ENCODE data around the gene C17orf114.
"Not testable (repeated sequence)": the region's sequence is repeated elsewhere in the genome, so short reads cannot be mapped to it uniquely, and the experiment has no call there.

C17orf114 gene

GRCh38 chr17:4837471-4838308, 35.6 kb upstream of the C17orf114 start:
- no peak for ATAC-seq (ENCODE audit: low FRiP score)
- TF ChIP-seq CTCF (IDR thresholded peaks at IDR 0.05): no peak
- no peak for DNase-seq (ENCODE audit: low spot score)

GRCh38 chr17:4836221-4836620, 34.1 kb upstream of the C17orf114 start:
- no peak for TF ChIP-seq CTCF (IDR thresholded peaks at IDR 0.05)

GRCh38 chr17:4834681-4835020, 32.5 kb upstream of the C17orf114 start:
- ATAC-seq (ENCODE audit: low FRiP score) (no peak), DNase-seq (ENCODE audit: low spot score) (no peak)
- no peak for TF ChIP-seq CTCF (IDR thresholded peaks at IDR 0.05)

More at GRCh38 chr17:4836221-4836620, 34.1 kb upstream of the C17orf114 start:
- ATAC-seq (ENCODE audit: low FRiP score) (no peak), DNase-seq (ENCODE audit: low spot score) (no peak)

- no peak for DNase-seq (ENCODE audit: low spot score)
- no peak for ATAC-seq (ENCODE audit: low FRiP score)
- TF ChIP-seq CTCF (IDR thresholded peaks at IDR 0.05): no peak
Observed at GRCh38 chr17:4833941-4834680, 32.0 kb upstream of the C17orf114 start.

GRCh38 chr17:4833178-4833940, 31.2 kb upstream of the C17orf114 start, which contains the start of gene MINK1:
Gene MINK1, plus strand, starts transcription at chr17:4833340. Its CDS starts 244 bp downstream, at chr17:4833584.
- peak; percentile 67 for DNase-seq (ENCODE audit: low spot score)
- TF ChIP-seq CTCF (IDR thresholded peaks at IDR 0.05): no peak
- peak; percentile 98 for ATAC-seq (ENCODE audit: low FRiP score)

- ATAC-seq (ENCODE audit: low FRiP score); DNase-seq (ENCODE audit: low spot score): not testable (repeated sequence)
Observed at GRCh38 chr17:4832829-4833177, 30.7 kb upstream of the C17orf114 start.

GRCh38 chr17:4827399-4827798, 25.3 kb upstream of the C17orf114 start:
- TF ChIP-seq CTCF (IDR thresholded peaks at IDR 0.05): no peak
- no peak for DNase-seq (ENCODE audit: low spot score)
- ATAC-seq (ENCODE audit: low FRiP score): no peak

All from omental fat pad (tissue), 3 donors.